GM23248 (cell line): Measurements from ENCODE around the gene MOSPD3.

Experiments used
- EZH2 ChIP-seq: fragments of 200-600 bp; sonication (generic); IDR thresholded peaks from 2 replicates; pipeline ENCODE4 v1.6.1; 2018; ENCODE audit warnings: antibody characterized with exemption, mild to moderate bottlenecking; ENCODE audit not compliant: insufficient read depth, poor library complexity, severe bottlenecking
- EZH2phosphoT487 ChIP-seq: fragments of 200-600 bp; sonication (generic); IDR thresholded peaks from 2 replicates; pipeline ENCODE4 v1.6.1; 2018; ENCODE audit warnings: antibody characterized with exemption, moderate library complexity, mild to moderate bottlenecking, low read depth; ENCODE audit not compliant: insufficient read depth

DNA sequence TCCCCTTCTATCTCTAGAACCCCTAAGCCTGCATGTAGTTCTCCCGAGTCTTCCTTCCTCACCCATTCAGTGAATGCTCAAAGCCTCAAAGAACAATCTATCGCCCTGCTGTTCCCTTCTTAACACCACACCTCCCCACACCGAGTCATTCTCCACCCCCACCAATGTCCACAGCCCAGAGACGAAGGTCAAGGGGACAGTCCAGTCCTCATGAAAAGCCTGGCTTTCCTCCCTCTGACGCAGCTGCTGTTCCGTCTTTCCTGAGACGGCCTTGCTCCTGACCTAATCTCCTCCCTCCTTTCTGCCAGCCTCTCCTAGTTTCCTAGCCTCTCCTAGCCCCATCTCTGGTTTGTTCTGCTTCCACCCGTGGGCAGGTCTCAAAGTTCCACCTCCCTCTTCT lies 9.2 kb downstream of the MOSPD3 start:
- TF ChIP-seq EZH2 = no peak
- TF ChIP-seq EZH2phosphoT487 = no peak
